ENCODE measurements around the gene SPOCK3.

The SPOCK3 gene

DNA sequence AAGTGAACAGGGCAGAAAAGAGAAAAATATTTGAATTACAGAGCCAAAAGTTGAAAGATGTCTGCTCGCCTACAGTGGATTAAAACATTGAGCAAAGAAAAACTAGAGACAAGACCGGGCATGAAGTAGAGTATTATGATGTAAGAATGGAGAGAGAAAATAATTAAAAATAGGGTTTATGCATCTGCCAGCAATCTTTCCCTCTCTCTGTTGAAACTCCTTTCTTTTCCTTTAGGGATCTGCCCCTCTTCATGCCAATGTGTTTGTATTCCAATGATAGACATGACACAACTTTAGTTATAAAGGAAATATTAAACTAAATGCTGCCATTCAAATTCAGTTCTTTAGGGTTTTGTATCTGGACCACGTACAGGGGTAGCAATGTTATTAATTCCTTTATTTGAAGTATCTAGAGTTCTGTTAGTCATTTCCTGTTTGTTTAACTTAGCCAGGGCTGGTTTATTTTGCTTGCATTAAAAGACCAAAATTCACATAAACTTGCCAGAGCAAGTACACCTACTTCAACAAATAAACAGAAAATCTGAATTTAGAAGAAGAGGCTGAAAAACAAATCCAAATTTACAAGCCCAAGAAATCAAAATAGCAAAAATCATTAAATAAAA, 202.6 kb downstream of the SPOCK3 start:
- Mint-ChIP-seq H3K9me3 (no peaks in the 10 kb centered on the region), H3K27me3 (no peaks in the 10 kb centered on the region), H3K27ac (no peak overlapping the region), H3K4me1 (no peaks in the 10 kb centered on the region), H3K4me3 (no peak overlapping the region)
- DNase-seq (no peak), ATAC-seq (no peak)

GRCh38 chr4:167028976-167029375, 205.3 kb downstream of the SPOCK3 start:
- no peak overlapping the region for H3K27ac Mint-ChIP-seq
- no peak for ATAC-seq
- no peaks in the 10 kb centered on the region for H3K27me3 Mint-ChIP-seq
- no peaks in the 10 kb centered on the region for H3K9me3 Mint-ChIP-seq
- H3K4me1 Mint-ChIP-seq: no peaks in the 10 kb centered on the region
- DNase-seq: no peak
- no peak overlapping the region for H3K4me3 Mint-ChIP-seq

DNA sequence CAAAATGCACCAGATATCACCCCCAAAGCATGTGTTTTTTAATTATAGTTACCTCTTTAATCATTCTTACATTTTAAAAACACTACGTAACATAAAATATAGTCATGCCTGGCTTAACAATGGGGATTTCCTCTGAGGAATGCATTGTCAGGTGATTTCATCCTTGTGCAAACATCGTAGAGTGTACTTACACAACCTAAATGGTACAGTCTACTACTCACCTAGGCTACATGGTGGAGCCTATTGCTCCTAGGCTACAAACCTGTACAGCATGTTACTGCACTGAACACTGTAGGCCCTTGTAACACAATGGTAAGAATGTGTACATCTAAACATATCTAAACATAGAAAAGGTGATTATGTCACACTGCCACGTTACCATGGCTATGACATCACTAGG, 208.6 kb downstream of the SPOCK3 start:
- Mint-ChIP-seq H3K27ac (no peak overlapping the region), H3K4me3 (no peak overlapping the region), H3K27me3 (no peaks in the 10 kb centered on the region), H3K4me1 (no peaks in the 10 kb centered on the region), H3K9me3 (no peaks in the 10 kb centered on the region)
- DNase-seq (no peak), ATAC-seq (no peak)

DNA sequence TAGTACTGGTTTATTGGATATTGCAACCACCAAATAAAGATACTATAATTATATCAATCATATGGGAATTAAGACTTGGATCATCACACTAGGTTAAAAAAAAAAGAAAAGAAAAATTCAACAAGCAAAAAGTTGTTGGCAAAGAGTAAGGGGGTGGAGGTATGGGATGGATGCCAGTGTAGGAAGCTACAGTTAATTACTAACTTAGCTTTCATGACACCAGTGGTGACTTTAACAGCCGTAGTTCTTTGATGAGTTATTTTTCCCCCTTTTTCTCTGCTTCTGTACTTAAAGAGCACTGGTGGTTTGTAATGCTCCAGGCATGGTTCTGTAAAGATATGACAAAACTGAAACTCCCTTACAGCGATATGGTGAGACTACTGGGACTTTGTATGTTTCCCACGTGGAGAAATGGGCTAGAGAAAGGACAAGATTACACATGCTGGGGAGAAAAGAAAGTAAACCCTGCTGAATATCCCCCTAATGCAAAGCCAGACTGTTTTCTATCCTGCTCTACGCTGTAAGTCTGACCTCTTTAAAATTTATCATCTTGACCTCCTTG, 210.8 kb downstream of the SPOCK3 start:
- no peaks in the 10 kb centered on the region for H3K9me3 Mint-ChIP-seq
- DNase-seq (no peak), ATAC-seq (no peak)
- no peaks in the 10 kb centered on the region for H3K27me3 Mint-ChIP-seq
- no peak overlapping the region for H3K27ac Mint-ChIP-seq
- H3K4me3 Mint-ChIP-seq: no peak overlapping the region
- H3K4me1 Mint-ChIP-seq: no peaks in the 10 kb centered on the region

DNA sequence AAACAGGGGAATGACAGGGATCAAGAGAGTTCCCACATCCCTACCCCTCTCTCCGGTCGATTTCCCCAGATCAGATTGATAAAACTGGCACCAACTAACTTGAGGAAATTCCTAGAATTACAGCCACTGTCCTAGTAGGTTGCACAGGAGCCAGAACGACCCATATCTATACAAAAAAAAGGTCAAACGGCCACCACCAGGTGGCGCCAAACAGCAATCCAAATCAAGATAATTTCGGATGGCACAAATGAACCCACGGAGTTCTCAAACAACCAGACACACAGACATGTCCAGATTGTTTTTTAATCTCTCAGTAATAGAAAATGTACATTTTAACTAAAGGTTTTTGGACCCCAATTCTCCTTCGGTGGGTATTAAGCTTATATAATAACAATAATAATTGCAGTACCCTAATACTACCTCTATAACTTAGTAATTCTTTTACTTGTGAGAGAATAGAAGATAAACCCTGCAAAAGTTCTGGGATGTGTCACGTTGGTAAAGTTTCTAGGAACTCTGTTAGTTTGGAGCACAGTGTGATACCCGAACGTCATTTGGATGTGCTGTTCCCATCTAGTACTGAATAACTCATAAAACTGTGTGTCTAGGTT, 212.6 kb downstream of the SPOCK3 start:
- no peaks in the 10 kb centered on the region for H3K9me3 Mint-ChIP-seq
- no peak for ATAC-seq

DNA sequence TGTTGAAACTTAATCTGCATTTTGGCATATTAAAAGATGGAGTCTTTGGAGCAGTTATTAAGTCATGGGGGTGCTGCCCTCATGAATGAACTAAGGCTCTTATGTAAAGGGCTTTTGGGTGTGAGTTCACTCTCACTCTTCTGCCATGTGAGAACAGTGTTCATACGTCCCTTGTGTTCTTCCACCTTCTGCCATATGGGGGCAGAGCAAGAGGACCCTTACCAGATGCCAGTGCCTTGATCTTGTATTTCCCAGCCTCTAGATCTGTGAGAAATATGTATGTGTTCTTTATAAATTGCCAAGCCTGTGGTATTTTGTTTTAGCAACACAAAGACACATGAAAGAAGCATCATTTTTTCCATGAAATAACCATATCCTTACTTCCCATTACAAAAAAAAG, 213.9 kb downstream of the SPOCK3 start:
- H3K4me1 Mint-ChIP-seq: no peaks in the 10 kb centered on the region
- ATAC-seq (no peak), DNase-seq (no peak)
- H3K9me3 Mint-ChIP-seq: no peaks in the 10 kb centered on the region
- H3K27me3 Mint-ChIP-seq: no peaks in the 10 kb centered on the region
- H3K27ac Mint-ChIP-seq: no peak overlapping the region
- H3K4me3 Mint-ChIP-seq: no peak overlapping the region

More for the DNA sequence above, 212.6 kb downstream of the SPOCK3 start:
- no peaks in the 10 kb centered on the region for H3K27me3 Mint-ChIP-seq
- no peak overlapping the region for H3K27ac Mint-ChIP-seq
- no peak overlapping the region for H3K4me3 Mint-ChIP-seq
- no peaks in the 10 kb centered on the region for H3K4me1 Mint-ChIP-seq
- peak; percentile 31 to 40 for DNase-seq

GRCh38 chr4:167014944-167015343, 219.3 kb downstream of the SPOCK3 start:
- no peaks in the 10 kb centered on the region for H3K4me1 Mint-ChIP-seq
- no peak overlapping the region for H3K27ac Mint-ChIP-seq
- ATAC-seq (no peak), DNase-seq (no peak)
- no peaks in the 10 kb centered on the region for H3K9me3 Mint-ChIP-seq
- H3K27me3 Mint-ChIP-seq: no peaks in the 10 kb centered on the region
- no peak overlapping the region for H3K4me3 Mint-ChIP-seq

DNA sequence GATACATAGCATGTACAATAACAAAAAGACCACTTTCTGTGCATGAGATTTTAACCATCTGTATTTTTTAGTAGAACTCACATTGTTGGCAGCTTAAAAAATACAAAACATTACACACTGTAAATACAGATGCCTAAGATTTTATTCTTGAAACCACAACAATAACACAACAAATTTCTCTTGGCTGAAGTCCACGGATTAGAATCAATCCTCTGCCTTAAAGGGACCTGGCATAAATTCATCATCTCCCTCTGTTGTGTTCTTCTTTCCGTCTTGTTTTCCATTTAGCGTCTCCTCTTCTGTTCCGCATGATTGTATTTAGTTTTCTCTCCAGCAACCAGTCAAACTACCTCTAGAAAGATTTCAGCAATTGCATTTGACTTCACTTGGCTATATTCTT, 231.0 kb downstream of the SPOCK3 start:
- no peaks in the 10 kb centered on the region for H3K4me1 Mint-ChIP-seq
- DNase-seq (no peak), ATAC-seq (no peak)
- no peaks in the 10 kb centered on the region for H3K9me3 Mint-ChIP-seq
- no peaks in the 10 kb centered on the region for H3K27me3 Mint-ChIP-seq
- no peak overlapping the region for H3K27ac Mint-ChIP-seq
- H3K4me3 Mint-ChIP-seq: no peak overlapping the region

DNA sequence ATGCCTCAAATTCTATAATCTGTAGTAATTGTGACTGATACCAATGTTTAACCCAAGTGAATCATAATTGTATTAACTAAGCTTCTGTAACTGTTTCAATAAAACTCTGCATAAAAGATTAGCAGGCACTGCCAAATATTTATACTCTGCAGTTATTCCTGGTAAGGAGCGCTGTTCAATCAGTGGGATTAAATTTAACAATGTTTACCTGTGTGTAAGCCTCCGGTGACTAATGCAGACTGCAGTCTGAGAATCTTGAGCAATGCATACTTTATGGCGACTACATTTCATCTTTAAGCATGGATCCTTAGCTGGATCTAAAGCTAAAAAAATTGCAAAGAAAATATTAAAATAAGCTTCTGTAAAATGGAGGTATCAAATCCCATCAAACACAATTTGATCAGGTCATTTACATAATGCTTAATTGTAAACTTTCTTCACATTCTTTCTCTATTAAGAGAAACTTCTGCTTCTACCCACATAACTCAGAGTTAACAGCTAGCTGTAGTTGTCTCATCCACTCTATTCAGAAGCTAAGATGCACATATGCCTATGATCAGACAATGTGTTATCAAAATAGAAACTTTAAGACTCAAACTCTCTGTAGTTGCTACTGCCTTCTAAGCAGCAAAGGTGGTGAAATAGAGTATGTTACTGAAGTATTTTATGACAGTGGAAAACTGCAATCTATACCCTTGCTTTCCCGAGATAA, 234.0 kb downstream of the SPOCK3 start:
- H3K27me3 Mint-ChIP-seq: no peaks in the 10 kb centered on the region
- H3K4me1 Mint-ChIP-seq: no peaks in the 10 kb centered on the region
- no peaks in the 10 kb centered on the region for H3K9me3 Mint-ChIP-seq
- no peak for ATAC-seq
- DNase-seq: no peak
- no peak overlapping the region for H3K4me3 Mint-ChIP-seq
- H3K27ac Mint-ChIP-seq: no peak overlapping the region

DNA sequence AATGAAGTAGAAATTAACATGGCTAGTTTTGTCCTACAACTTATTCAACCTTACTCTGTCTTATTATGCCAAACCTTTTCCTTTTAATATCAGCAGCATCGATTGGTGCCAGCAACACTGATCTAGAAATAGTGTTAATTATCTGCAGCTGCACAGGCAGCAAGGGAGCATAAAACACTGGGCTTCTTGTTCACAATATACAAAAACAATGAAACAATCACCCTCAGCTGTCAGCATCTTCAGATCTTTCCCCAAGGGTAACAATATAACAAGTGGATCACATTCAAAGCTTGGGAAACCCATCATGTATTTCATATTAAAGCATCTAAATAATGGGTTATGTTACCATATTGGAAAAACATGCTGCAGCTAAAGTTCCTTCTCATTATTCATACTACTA, 238.1 kb downstream of the SPOCK3 start:
- no peak for ATAC-seq
- Mint-ChIP-seq H3K27me3 (no peaks in the 10 kb centered on the region), H3K4me1 (no peaks in the 10 kb centered on the region), H3K27ac (no peak overlapping the region), H3K9me3 (no peaks in the 10 kb centered on the region), H3K4me3 (no peak overlapping the region)
- DNase-seq: no peak

DNA sequence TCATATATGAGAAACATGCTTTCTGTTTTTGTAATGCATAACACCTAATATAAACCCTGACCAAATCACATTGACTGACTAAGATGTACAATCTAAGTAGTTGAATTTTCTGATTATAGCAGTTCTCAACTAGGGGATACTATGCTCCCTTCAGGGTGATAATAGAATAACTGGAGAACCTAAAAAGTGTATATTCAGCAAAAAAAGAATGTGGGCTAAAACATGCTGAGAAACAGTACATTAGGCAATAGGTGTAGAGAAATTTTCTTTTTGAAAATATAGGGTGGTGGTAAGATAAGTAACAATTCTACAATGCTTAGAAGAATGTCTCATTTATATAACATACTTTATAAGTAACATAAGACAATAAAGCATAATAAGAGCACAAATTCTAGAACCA, 239.6 kb downstream of the SPOCK3 start:
- Mint-ChIP-seq H3K27ac (no peak overlapping the region), H3K4me1 (no peaks in the 10 kb centered on the region), H3K27me3 (no peaks in the 10 kb centered on the region), H3K4me3 (no peak overlapping the region), H3K9me3 (no peaks in the 10 kb centered on the region)
- no peak for ATAC-seq
- DNase-seq: no peak

- H3K4me1 Mint-ChIP-seq: no peaks in the 10 kb centered on the region
- no peak for DNase-seq
- H3K27ac Mint-ChIP-seq: no peak overlapping the region
- H3K27me3 Mint-ChIP-seq: no peaks in the 10 kb centered on the region
- no peaks in the 10 kb centered on the region for H3K9me3 Mint-ChIP-seq
- no peak overlapping the region for H3K4me3 Mint-ChIP-seq
- ATAC-seq: no peak
Measured at GRCh38 chr4:166991006-166991561, 243.2 kb downstream of the SPOCK3 start.

- no peaks in the 10 kb centered on the region for H3K4me1 Mint-ChIP-seq
- DNase-seq (no peak), ATAC-seq (no peak)
- H3K27ac Mint-ChIP-seq: no peak overlapping the region
- H3K4me3 Mint-ChIP-seq: no peak overlapping the region
- no peaks in the 10 kb centered on the region for H3K9me3 Mint-ChIP-seq
- H3K27me3 Mint-ChIP-seq: no peaks in the 10 kb centered on the region
Measured at GRCh38 chr4:166989886-166990285, 244.4 kb downstream of the SPOCK3 start.

DNA sequence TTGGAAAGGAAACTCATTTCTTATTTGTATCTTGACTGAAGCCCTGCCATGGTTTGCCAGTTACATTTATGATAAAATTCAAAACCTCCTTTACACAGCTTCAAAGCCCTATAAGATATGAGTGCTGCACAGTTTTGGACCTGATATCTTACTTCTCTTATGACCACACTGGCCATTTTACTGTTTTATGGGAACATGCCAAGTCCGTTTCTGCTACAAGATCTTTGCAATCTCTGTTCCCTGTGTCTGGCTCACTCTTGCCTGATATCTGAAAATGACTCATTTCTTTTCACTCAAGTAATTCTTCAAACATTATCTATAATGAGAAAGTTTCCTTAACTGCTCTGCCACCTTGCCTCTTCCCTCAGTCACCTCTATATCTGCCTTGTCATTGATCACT, 247.3 kb downstream of the SPOCK3 start:
- no peak for ATAC-seq
- Mint-ChIP-seq H3K27me3 (no peaks in the 10 kb centered on the region), H3K9me3 (no peaks in the 10 kb centered on the region), H3K4me1 (no peaks in the 10 kb centered on the region), H3K27ac (no peak overlapping the region), H3K4me3 (no peak overlapping the region)
- no peak for DNase-seq

DNA sequence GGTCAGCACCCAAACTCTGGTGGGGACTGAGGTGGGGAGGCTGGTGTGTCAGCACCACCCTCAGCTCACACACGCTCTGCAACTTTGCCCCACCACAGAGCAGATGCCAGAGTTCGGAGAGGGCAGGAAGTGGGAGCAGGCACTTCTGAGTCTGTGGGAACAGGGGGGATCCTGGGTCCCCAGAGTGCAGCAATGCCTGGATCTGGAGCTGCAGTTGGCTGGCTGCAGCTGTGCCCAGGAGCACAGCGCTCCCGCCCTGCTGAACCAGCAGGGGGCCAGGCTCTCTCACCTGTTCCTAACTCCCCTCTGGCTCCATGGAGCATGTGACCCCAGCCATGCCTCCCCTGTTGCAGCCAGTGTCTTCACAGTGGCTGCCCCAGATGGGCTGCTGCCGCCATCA, 252.4 kb downstream of the SPOCK3 start:
- Mint-ChIP-seq H3K9me3 (no peaks in the 10 kb centered on the region), H3K4me3 (no peak overlapping the region), H3K4me1 (no peaks in the 10 kb centered on the region), H3K27me3 (no peaks in the 10 kb centered on the region), H3K27ac (no peak overlapping the region)
- DNase-seq: no peak
- ATAC-seq: no peak

DNA sequence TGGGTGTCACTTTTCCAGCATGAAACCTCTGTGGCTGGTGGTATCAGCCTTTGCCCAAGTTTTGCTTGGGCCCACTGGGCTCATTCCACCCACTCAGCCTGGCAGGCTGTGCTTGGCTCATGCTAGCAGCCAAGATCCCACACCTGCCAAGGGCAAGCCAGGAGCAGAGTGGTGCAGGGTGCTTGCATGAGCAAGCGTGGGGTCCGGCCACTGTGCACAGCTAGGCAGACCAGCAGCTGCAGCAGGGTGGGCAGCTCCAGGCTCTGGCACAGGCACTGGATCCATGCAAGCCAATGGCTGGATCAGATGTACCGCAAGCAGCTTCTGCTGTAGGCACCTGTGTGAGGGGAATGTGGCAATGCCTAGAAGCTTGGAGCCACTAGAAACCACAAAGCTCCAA, 253.9 kb downstream of the SPOCK3 start:
- ATAC-seq: no peak
- no peak for DNase-seq
- no peak overlapping the region for H3K27ac Mint-ChIP-seq
- peaks cover 7 to 8% of the 10 kb centered on the region in 2 donors for H3K9me3 Mint-ChIP-seq
- H3K27me3 Mint-ChIP-seq: no peaks in the 10 kb centered on the region
- H3K4me3 Mint-ChIP-seq: no peak overlapping the region
- no peaks in the 10 kb centered on the region for H3K4me1 Mint-ChIP-seq
